Stimulated activated CD8-positive, alpha-beta memory T cell treated with anti-CD3 and anti-CD28 coated beads, Interleukin-7, amount 100 ng/mL, for 1 hour (primary cell): ENCODE results near the gene DUSP19.
"Not testable (repeated sequence)": the region's sequence is repeated elsewhere in the genome, so short reads cannot be mapped to it uniquely, and the experiment has no call there.

ENCODE experiments used
- DNase-seq, 2 donors: peaks; one replicate each; pipeline ENCODE4 v3.0.0-alpha.2; 2020; ENCODE audit warnings: low read depth in 2 of 2

DUSP19 gene

GRCh38 chr2:183078464-183079138 is at the start of gene DUSP19:
DUSP19 (plus strand) TSS chr2:183078747; CDS start chr2:183078934, 187 bp downstream.
- peak; percentile 59 to 68 for DNase-seq

- DNase-seq = no peak
These were observed 49.3 kb upstream of the DUSP19 start for GRCh38 chr2:183029219-183029618.

- no peak for DNase-seq
These were observed 46.4 kb upstream of the DUSP19 start for GRCh38 chr2:183031911-183032794.

- DNase-seq = no peak
These were observed 44.6 kb upstream of the DUSP19 start for GRCh38 chr2:183033951-183034350.

GRCh38 chr2:183034806-183035205 is 43.7 kb upstream of the DUSP19 start:
- no peak for DNase-seq

GRCh38 chr2:183035298-183035953 is 43.1 kb upstream of the DUSP19 start:
- no peak for DNase-seq

- no peak for DNase-seq
These were observed 42.4 kb upstream of the DUSP19 start for GRCh38 chr2:183035954-183036669.

GRCh38 chr2:183037074-183037552 is 41.4 kb upstream of the DUSP19 start:
- no peak for DNase-seq

GRCh38 chr2:183037553-183038340 is 40.8 kb upstream of the DUSP19 start:
- peak in 1 of 2 donors; percentile 10 for DNase-seq

- peak; percentile 58 to 60 for DNase-seq
These were observed 39.9 kb upstream of the DUSP19 start, which contains the start of gene NCKAP1 for GRCh38 chr2:183038341-183039300. NCKAP1 (minus strand) TSS chr2:183038457; CDS start chr2:183038099, 358 bp downstream.

- DNase-seq = no peak
These were observed 37.9 kb upstream of the DUSP19 start for GRCh38 chr2:183040604-183041003.

- not testable (repeated sequence) for DNase-seq
These were observed 35.0 kb upstream of the DUSP19 start for GRCh38 chr2:183043580-183043979.

GRCh38 chr2:183047486-183048125 is 30.9 kb upstream of the DUSP19 start:
- not testable (repeated sequence) for DNase-seq

- DNase-seq = no peak
These were observed 29.1 kb upstream of the DUSP19 start for GRCh38 chr2:183049420-183049819.

- no peak for DNase-seq
These were observed 21.1 kb upstream of the DUSP19 start for GRCh38 chr2:183057333-183057985.

- DNase-seq = no peak
These were observed 19.0 kb upstream of the DUSP19 start for GRCh38 chr2:183059561-183059960.

GRCh38 chr2:183060571-183061231 is 17.8 kb upstream of the DUSP19 start:
- DNase-seq = no peak

- no peak for DNase-seq
These were observed 15.5 kb upstream of the DUSP19 start for GRCh38 chr2:183063083-183063482.
